Fibroblast of the aortic adventitia (primary cell): Measurements from ENCODE around the gene NAV2. TPM values are rescaled to one million over a fixed set of nuclear protein-coding genes. Genes with fewer than 3 reads are reported as not detected.

Experiments
- DNase-seq: peaks from one replicate; pipeline ENCODE4 v3.0.0-alpha.2; 2010; ENCODE audit warnings: low read depth
- H3K4me3 ChIP-seq: 2 replicates; pipeline ENCODE4 v1.5.1; 2011; ENCODE audit warnings: low read depth, mild to moderate bottlenecking, control low read depth, low read length, moderate library complexity
- total RNA-seq: library from RNA; depleted of rRNA; stranded (reverse); fragments of >200 nt; gene quantifications from 2 replicates; pipeline ENCODE4 v1.2.3, GENCODE V29; 2012; ENCODE audit warnings: low replicate concordance
- TF ChIP-seq, protein P1 (sequence below): IDR thresholded peaks from 2 replicates; pipeline ENCODE4 v1.5.1; 2011; ENCODE audit warnings: mild to moderate bottlenecking, low read length, control low read depth, inconsistent platforms; ENCODE audit not compliant: insufficient read depth

The NAV2 gene
- total RNA-seq, 1 donor: 44.6 TPM

DNA sequence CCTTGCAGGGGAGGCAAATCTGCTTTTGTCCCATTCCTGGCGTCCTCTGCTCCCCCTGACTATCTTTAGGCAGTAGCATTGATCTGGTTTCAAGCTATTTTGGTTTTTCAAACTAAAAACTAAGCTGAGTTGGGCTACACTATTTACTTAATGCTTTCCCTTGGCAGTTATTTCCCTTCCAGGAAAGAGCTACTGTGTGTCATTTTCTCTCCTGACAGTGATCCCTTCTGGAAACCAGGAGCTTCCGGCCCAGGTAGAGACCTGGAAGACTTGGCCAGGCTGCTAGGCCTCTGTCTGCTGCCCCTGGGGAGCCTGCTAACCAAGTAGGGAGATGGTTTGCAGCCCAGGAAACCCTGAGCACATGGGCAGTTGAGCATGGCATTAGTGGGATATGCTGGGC, 35.0 kb downstream of the NAV2 start:
- no peak for DNase-seq

DNA sequence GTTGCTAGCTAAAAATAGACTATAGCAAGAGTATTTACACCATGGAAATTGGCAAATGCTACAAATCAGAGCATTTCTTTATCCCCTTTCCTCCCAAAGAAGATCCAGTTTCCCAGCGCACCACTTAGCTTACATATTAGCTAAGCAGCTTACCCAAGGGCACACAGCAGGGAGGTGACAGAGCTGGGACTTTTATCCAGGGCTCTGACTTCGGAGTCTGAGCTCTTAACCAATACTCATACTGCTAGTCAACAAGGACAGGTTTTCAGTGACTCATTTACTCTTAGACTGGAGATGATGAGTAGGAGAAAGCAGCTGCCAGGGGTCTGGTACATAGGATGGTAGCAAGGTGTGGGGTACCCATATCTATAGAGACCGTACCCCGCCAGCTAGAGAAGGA, 38.4 kb downstream of the NAV2 start:
- no peak overlapping the region for H3K4me3 ChIP-seq
- TF ChIP-seq, protein P1, sequence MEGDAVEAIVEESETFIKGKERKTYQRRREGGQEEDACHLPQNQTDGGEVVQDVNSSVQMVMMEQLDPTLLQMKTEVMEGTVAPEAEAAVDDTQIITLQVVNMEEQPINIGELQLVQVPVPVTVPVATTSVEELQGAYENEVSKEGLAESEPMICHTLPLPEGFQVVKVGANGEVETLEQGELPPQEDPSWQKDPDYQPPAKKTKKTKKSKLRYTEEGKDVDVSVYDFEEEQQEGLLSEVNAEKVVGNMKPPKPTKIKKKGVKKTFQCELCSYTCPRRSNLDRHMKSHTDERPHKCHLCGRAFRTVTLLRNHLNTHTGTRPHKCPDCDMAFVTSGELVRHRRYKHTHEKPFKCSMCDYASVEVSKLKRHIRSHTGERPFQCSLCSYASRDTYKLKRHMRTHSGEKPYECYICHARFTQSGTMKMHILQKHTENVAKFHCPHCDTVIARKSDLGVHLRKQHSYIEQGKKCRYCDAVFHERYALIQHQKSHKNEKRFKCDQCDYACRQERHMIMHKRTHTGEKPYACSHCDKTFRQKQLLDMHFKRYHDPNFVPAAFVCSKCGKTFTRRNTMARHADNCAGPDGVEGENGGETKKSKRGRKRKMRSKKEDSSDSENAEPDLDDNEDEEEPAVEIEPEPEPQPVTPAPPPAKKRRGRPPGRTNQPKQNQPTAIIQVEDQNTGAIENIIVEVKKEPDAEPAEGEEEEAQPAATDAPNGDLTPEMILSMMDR: no peak
- no peak for DNase-seq

More for the DNA sequence above, 35.0 kb downstream of the NAV2 start:
- TF ChIP-seq, protein P1: no peak
- H3K4me3 ChIP-seq: no peak overlapping the region

DNA sequence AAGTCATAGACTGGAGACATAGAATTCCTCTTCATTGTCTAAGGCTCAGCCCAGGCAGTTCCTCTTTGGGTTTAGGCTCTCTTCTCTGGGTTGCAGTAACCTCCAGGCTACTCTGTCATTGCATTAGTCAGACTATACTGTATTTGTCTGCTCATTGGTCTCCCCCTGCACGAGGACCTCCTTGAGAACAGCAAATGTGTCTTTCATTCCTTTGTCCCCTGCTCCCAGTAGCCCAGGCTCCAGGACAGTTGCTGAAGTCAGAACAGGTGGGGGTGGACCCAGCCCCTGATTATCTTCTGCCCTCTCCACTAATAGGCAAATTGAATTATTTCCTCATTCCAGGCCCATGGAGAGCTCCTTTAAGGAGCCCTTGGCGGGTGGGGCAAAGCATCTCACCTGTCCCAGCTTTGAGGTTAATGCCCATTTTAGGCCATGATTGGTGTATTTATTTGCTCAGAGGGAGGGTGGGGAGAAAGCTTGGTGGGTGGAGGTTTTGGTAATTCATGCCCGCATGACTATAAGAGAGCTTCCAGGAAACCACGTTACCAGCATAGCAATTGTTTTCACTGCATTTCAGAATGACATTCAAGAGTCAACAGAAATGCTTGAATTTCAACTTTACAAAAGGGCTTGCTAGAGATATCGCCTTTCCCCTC, 40.9 kb downstream of the NAV2 start:
- no peak for DNase-seq
- no peak overlapping the region for H3K4me3 ChIP-seq
- TF ChIP-seq, protein P1: no peak

DNA sequence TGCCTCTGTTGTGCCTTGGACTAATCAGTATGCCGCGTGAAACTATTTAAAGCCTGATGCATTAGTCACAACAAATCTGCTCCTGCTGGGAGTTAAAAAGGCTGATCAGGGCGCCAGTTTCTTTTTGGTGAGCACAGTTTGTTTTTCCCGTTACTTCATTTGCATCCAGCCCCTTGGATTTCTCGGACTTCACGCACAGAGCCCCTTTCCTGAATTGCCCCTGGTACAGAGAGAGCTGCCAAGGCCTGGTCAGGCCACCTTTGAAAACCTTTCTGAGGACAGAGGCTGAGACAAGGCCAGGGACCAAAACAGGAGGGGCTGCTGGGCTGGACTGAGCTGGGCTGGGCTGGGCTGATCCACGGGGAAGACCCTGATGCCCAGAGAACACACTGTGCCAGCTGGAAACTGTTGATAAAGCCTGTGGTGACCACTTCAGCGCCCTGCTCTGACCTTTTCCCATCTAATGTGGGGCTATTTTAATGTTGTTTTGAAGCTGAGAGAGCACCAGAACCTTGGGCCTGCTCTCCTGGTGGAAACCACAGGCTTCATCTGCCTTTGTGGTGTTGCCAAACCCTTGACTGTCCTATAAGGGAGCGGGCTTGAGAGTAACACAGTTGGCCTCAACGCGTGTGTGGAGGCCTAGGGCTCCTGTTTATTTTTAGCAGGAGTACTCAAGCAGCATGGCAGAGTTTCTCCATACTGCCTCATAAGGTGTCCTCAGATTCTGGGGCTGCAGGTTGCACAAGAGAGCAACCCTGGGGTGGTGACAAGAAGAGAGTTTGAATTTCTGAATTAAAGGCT, 44.2 kb downstream of the NAV2 start:
- DNase-seq: peak; percentile 58
- H3K4me3 ChIP-seq: no peak overlapping the region
- TF ChIP-seq, protein P1: no peak

DNA sequence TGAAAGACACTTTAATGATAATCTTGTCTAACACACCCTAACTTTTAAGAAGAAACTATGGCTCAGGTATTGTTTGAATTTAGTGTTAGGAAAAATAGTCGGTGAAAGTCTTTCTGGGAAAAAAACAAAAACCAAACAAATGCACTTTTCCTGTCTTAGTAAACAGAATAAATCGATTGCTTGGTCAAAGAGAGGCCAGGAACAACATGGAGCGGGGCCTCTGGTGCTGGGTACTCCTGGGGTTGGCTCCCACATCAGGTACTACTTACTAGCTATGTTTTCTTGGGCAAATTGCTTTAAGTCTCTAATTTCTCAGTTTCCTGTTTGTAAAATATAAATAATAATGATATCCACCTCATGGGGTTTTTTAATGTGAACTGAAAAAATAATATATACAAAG, 46.8 kb downstream of the NAV2 start:
- TF ChIP-seq, protein P1: no peak
- H3K4me3 ChIP-seq: no peak overlapping the region
- no peak for DNase-seq

DNA sequence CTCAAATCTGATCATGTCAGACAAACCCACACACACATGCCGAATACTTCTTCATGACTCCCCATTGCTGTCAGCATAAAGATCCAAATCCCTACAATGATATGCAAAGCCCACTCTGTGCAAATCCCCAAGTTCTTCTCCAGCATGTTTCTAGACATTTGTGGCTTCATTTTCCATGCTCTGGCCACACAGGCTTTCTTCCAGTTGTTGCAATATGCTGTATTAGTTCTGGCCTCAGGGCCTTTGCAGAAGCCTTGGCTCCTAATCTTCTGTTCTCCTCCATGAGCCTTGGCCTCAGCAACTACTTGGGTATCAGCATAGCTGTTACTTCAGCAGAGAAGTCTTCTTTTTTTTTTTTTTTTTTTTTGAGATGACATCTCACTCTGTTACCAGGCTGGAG, 49.6 kb downstream of the NAV2 start:
- DNase-seq: no peak
- no peak overlapping the region for H3K4me3 ChIP-seq
- TF ChIP-seq, protein P1: no peak

DNA sequence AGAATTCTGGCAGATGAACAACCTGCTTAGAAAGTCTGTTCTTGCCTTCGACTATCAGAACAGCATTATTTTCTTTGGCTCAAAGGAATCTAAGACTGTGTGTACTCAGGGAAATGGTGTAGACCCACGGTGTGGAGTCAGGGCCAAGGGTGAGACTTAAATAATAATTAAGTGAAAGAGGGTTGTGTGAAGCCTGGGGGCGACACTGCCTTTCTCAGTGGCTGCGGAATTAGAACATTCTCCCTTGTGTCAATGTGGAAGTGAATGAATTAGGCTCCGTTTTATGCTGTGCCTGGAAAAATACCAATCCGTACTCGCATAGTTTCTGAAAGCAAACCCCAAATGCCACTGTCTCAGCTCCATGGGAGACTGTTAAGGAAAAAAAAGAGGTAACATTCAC, 50.7 kb downstream of the NAV2 start:
- DNase-seq: peak; percentile 40
- no peak overlapping the region for H3K4me3 ChIP-seq
- TF ChIP-seq, protein P1: no peak
